Parathyroid adenoma (tissue), 2 donors: Measurements from ENCODE around the gene C10orf71.

Experiments
- H2AFZ ChIP-seq: fragments of 300-600 bp; sonication (generic); one replicate; pipeline ENCODE4 v1.7.0; 2017; ENCODE audit warnings: antibody characterized with exemption, mild to moderate bottlenecking
- H3K27ac ChIP-seq: fragments of 300-600 bp; sonication (generic); one replicate; pipeline ENCODE4 v1.7.0; 2017
- H3K27me3 ChIP-seq: fragments of 300-600 bp; sonication (generic); one replicate; pipeline ENCODE4 v1.7.0; 2017; ENCODE audit warnings: low read length; ENCODE audit not compliant: control insufficient read depth, insufficient read depth
- H3K36me3 ChIP-seq: fragments of 300-600 bp; sonication (generic); one replicate; pipeline ENCODE4 v1.7.0; 2017; ENCODE audit warnings: low read length; ENCODE audit not compliant: control insufficient read depth, insufficient read depth
- H3K4me1 ChIP-seq: fragments of 300-600 bp; sonication (generic); one replicate; pipeline ENCODE4 v1.7.0; 2017; ENCODE audit warnings: control low read depth
- H3K4me2 ChIP-seq: fragments of 300-600 bp; sonication (generic); one replicate; pipeline ENCODE4 v1.7.0; 2017; ENCODE audit warnings: low read length
- H3K4me3 ChIP-seq: fragments of 300-600 bp; sonication (generic); one replicate; pipeline ENCODE4 v1.7.0; 2017; ENCODE audit warnings: low read depth, low read length
- H3K79me2 ChIP-seq: fragments of 300-600 bp; sonication (generic); one replicate; pipeline ENCODE4 v1.7.0; 2017; ENCODE audit warnings: control low read depth
- H3K9ac ChIP-seq: fragments of 300-600 bp; sonication (generic); one replicate; pipeline ENCODE4 v1.7.0; 2017; ENCODE audit warnings: mild to moderate bottlenecking
- H3K9me3 ChIP-seq: fragments of 300-600 bp; sonication (generic); one replicate; pipeline ENCODE4 v1.7.0; 2017; ENCODE audit warnings: low read length; ENCODE audit not compliant: control insufficient read depth
- TF ChIP-seq, protein P1 (sequence below): fragments of 300-600 bp; sonication (generic); IDR thresholded peaks from one replicate; pipeline ENCODE4 v1.7.0; 2017; ENCODE audit warnings: antibody characterized with exemption, mild to moderate bottlenecking
- donor health status: primary hyperparathyroidism.

Gene C10orf71

DNA sequence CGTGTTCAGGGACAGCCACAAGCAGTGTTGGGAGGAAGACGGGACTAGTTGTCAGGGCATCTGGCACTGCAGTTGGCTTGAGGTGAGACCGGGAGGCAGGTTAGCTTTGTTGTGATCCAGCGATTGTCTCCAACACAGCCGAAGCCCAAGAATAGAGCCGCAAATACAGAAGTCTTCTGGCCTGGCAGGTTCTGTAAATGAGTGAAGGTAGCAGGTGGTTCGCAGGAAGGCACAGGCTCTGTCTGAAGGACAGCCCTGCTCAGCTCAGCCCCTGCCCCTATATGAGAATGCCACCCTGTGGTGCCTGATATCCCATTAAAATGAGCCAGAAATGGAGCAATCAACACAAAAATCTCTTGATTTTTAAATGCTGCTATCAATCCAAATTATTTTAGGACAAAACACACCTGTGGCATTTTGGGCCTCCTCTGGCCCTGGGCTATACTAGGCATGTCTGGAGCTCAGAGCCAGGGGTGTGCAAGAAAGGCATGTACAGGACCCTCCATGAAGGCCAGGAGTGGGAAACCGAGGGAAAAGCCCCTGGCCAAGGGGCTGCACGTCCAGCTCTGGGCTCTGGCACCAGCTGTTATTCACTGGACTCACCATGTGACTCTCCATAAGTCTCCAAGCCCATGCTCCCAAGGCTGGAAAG is 11.2 kb upstream of the C10orf71 start:
- Histone ChIP-seq H2AFZ (peak overlapping the region; percentile 40), H3K4me3 (no peak overlapping the region), H3K79me2 (peaks cover 28% of the 10 kb centered on the region), H3K4me1 (peaks cover 74% of the 10 kb centered on the region), H3K9ac (no peak overlapping the region), H3K27me3 (no peaks in the 10 kb centered on the region), H3K36me3 (no peaks in the 10 kb centered on the region), H3K9me3 (no peaks in the 10 kb centered on the region), H3K27ac (peak overlapping the region; percentile 99), H3K4me2 (no peak overlapping the region)
- TF ChIP-seq, protein P1, sequence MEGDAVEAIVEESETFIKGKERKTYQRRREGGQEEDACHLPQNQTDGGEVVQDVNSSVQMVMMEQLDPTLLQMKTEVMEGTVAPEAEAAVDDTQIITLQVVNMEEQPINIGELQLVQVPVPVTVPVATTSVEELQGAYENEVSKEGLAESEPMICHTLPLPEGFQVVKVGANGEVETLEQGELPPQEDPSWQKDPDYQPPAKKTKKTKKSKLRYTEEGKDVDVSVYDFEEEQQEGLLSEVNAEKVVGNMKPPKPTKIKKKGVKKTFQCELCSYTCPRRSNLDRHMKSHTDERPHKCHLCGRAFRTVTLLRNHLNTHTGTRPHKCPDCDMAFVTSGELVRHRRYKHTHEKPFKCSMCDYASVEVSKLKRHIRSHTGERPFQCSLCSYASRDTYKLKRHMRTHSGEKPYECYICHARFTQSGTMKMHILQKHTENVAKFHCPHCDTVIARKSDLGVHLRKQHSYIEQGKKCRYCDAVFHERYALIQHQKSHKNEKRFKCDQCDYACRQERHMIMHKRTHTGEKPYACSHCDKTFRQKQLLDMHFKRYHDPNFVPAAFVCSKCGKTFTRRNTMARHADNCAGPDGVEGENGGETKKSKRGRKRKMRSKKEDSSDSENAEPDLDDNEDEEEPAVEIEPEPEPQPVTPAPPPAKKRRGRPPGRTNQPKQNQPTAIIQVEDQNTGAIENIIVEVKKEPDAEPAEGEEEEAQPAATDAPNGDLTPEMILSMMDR, result no peak

DNA sequence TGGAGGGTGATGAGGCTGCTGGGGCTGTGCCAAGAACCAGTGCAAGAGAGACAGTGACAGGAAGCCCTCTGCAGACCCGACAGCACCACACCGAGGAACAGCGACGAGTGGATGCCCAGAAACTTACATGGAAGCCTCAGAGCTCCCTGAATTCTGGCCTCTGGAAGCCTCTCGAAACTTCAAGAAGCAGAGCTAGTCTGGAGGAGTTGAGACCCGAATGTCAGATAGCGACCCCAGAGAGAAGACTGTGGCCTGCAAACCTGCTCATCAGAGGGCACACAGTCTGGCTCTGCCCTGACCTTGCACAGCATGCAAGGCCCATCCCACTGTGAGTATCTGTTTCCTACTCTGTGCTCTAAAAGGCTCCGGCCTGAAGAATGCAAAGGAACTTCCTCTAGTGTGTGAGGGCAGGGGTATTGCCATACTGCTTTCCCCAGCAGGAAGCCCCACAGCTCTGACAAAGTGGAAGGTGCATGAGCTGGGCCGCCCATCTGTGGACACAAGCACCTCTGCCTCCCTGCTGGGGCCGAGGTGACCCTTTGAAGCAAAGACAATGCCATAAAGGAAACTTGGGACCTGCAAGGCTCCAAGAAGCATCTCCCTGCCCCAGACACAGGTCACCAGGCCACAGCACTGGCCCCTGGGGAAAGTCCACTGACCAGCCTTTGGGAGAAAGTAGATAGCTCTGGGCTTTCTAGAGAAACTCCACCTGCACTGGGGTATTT is 10.5 kb upstream of the C10orf71 start:
- Histone ChIP-seq H3K27ac (peak overlapping the region; percentile 99), H3K4me3 (no peak overlapping the region), H3K79me2 (peaks cover 35% of the 10 kb centered on the region), H3K27me3 (no peaks in the 10 kb centered on the region), H3K9ac (no peak overlapping the region), H3K36me3 (no peaks in the 10 kb centered on the region), H2AFZ (peak overlapping the region; percentile 47), H3K4me2 (no peak overlapping the region), H3K4me1 (peaks cover 67% of the 10 kb centered on the region), H3K9me3 (no peaks in the 10 kb centered on the region)
- TF ChIP-seq, protein P1, result no peak

DNA sequence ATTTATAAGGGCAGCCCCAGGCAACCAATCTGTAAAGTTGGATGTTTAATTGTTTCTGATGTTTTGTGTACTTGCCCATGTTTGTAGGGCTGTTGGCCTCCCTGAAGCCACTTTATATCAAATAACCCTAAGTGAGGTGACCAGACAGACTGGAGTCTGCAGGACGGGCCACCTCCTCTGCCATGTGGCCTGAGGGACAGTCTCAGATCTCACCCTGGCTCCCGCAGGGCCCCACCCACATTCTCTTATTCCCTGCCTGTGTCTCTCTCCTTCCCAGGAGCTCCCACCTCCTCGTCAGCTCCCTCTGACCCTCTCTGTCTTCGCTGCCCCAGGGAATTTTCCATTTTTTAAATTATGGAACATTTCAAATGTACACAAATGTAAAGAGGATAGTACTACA is 9.5 kb upstream of the C10orf71 start:
- Histone ChIP-seq H3K4me1 (peaks cover 61% of the 10 kb centered on the region), H2AFZ (no peak overlapping the region), H3K9me3 (no peaks in the 10 kb centered on the region), H3K9ac (no peak overlapping the region), H3K4me2 (no peak overlapping the region), H3K79me2 (peaks cover 42% of the 10 kb centered on the region), H3K4me3 (no peak overlapping the region), H3K27me3 (no peaks in the 10 kb centered on the region), H3K36me3 (no peaks in the 10 kb centered on the region), H3K27ac (no peak overlapping the region)
- TF ChIP-seq, protein P1, result no peak

DNA sequence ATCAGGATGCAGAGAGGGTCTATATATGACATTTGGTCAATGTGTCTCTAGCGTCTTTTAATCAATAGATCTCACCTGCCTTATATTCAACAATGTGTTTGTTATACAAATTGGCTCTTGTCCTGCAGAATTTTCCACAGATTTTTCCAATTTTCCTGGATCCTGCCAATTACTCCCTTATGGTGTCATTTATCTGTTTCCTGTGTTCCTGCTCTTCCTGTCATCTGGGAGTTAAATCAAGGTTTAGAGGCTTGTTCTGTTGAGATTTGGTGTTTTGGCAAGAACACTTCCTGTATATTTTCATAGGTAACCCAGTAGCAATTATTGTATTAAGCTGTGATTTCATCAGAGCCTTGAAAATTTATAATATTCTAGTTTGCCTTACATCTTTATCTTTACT is 8.8 kb upstream of the C10orf71 start:
- no peaks in the 10 kb centered on the region for H3K36me3 ChIP-seq
- H3K27me3 ChIP-seq, result no peaks in the 10 kb centered on the region
- H2AFZ ChIP-seq, result peak overlapping the region; percentile 38
- no peak overlapping the region for H3K4me3 ChIP-seq
- H3K4me2 ChIP-seq, result no peak overlapping the region
- peaks cover 47% of the 10 kb centered on the region for H3K79me2 ChIP-seq
- H3K9ac ChIP-seq, result no peak overlapping the region
- no peaks in the 10 kb centered on the region for H3K9me3 ChIP-seq
- H3K27ac ChIP-seq, result no peak overlapping the region
- peaks cover 61% of the 10 kb centered on the region for H3K4me1 ChIP-seq
- TF ChIP-seq, protein P1, result no peak
